Endodermal cell (in vitro differentiated cells): ENCODE data around the gene NFATC2. TPM values are rescaled to one million over a fixed set of nuclear protein-coding genes. Genes with fewer than 3 reads are reported as not detected.

ENCODE experiments used
- DNase-seq: peaks from one replicate; pipeline ENCODE4 v3.0.0-alpha.2; 2017
- H3K27ac ChIP-seq: 2 replicates; pipeline ENCODE4 v1.5.1; 2013; ENCODE audit warnings: mild to moderate bottlenecking, low read depth, low read length, moderate library complexity
- H3K27me3 ChIP-seq: 2 replicates; pipeline ENCODE4 v1.6.1; 2013; ENCODE audit warnings: mild to moderate bottlenecking, low read length, moderate library complexity; ENCODE audit not compliant: insufficient read depth, control insufficient read depth, poor library complexity, severe bottlenecking
- H3K36me3 ChIP-seq: 2 replicates; pipeline ENCODE4 v1.7.0; 2013; ENCODE audit warnings: mild to moderate bottlenecking, low read length, moderate library complexity; ENCODE audit not compliant: control insufficient read depth, insufficient read depth
- H3K4me1 ChIP-seq: one replicate; pipeline ENCODE4 v1.7.0; 2013; ENCODE audit warnings: low read length; ENCODE audit not compliant: control insufficient read depth, insufficient read depth
- H3K4me3 ChIP-seq: 2 replicates; pipeline ENCODE4 v1.5.1; 2013; ENCODE audit warnings: mild to moderate bottlenecking, low read length, moderate library complexity
- H3K9ac ChIP-seq: 2 replicates; pipeline ENCODE4 v1.6.1; 2013; ENCODE audit warnings: mild to moderate bottlenecking, low read length, moderate library complexity; ENCODE audit not compliant: poor library complexity, severe bottlenecking; ENCODE audit errors: extremely low read depth
- H3K9me3 ChIP-seq: 2 replicates; pipeline ENCODE4 v1.6.1; 2013; ENCODE audit warnings: mild to moderate bottlenecking, low read length, moderate library complexity; ENCODE audit not compliant: control insufficient read depth
- H3K27ac Mint-ChIP-seq: 2 replicates; pipeline ENCODE4 v1.8.0; 2020; ENCODE audit warnings: mixed read lengths
- H3K27me3 Mint-ChIP-seq: 2 replicates; pipeline ENCODE4 v1.8.0; 2021; ENCODE audit warnings: mild to moderate bottlenecking, mixed read lengths; ENCODE audit not compliant: insufficient read depth
- H3K36me3 Mint-ChIP-seq: 2 replicates; pipeline ENCODE4 v1.8.0; 2020; ENCODE audit warnings: low read depth, mixed read lengths
- H3K4me1 Mint-ChIP-seq: 2 replicates; pipeline ENCODE4 v1.8.0; 2020; ENCODE audit warnings: mixed read lengths
- H3K4me3 Mint-ChIP-seq: 2 replicates; pipeline ENCODE4 v1.8.0; 2020; ENCODE audit warnings: mild to moderate bottlenecking, moderate library complexity, mixed read lengths
- H3K9me3 Mint-ChIP-seq: 2 replicates; pipeline ENCODE4 v1.8.0; 2020; ENCODE audit warnings: mild to moderate bottlenecking, mixed read lengths
- CTCF ChIP-seq: fragments of 200-600 bp; sonication (generic); conservative IDR thresholded peaks from 2 replicates; pipeline ENCODE4 v1.5.0; 2021; ENCODE audit warnings: antibody characterized with exemption, mild to moderate bottlenecking
- WGBS, 2 experiments: methylation state at CpG; one replicate each; pipeline versions ENCODE4 v1.1.5 to v1.1.7; 2013; ENCODE audit warnings: missing lambda C conversion rate in 2 of 2, mixed read lengths in 1 of 2; ENCODE audit not compliant: insufficient coverage in 1 of 2, insufficient read length in 1 of 2; 5-methylcytosine and 5-hydroxymethylcytosine counted together
- total RNA-seq, 2 donors: library from RNA; stranded (reverse); fragmentation: NEBNext Ultra II Directional in 1 of 2; extraction: Animal tissue kit (Norgen Biotek cat#: 25700) in 1 of 2; gene quantifications; 2 replicates in 1 of 2; 3 replicates in 1 of 2; pipeline ENCODE4 v1.2.1, GENCODE V29; 2021

Gene NFATC2
- total RNA-seq, 2 donors from 2014 or later, result 1.5 to 2.1 TPM

- Mint-ChIP-seq H3K9me3 (no peaks in the 10 kb centered on the region), H3K36me3 (no peaks in the 10 kb centered on the region), H3K27me3 (no peaks in the 10 kb centered on the region), H3K4me1 (peaks cover 31% of the 10 kb centered on the region), H3K27ac (peak overlapping the region; percentile 71), H3K4me3 (no peak overlapping the region)
- no peak for TF ChIP-seq CTCF
- WGBS, 2 experiments, result 86 to 88% methylated on average over 29 to 47 of the region's 47 CpGs
- no peak for DNase-seq
- peak overlapping the region; percentile 77 for H3K27ac ChIP-seq
- no peaks in the 10 kb centered on the region for H3K27me3 ChIP-seq
- no peaks in the 10 kb centered on the region for H3K36me3 ChIP-seq
- no peak overlapping the region for H3K4me3 ChIP-seq
- H3K9me3 ChIP-seq, result no peaks in the 10 kb centered on the region
- H3K9ac ChIP-seq, result no peak overlapping the region
- H3K4me1 ChIP-seq, result no peaks in the 10 kb centered on the region
Measured at GRCh38 chr20:51492167-51493092, 50.1 kb downstream of the NFATC2 start.

- Histone ChIP-seq H3K27me3 (no peaks in the 10 kb centered on the region), H3K4me3 (no peak overlapping the region), H3K36me3 (no peaks in the 10 kb centered on the region), H3K27ac (no peak overlapping the region), H3K9ac (no peak overlapping the region), H3K4me1 (no peaks in the 10 kb centered on the region), H3K9me3 (no peaks in the 10 kb centered on the region)
- no peak overlapping the region for H3K27ac Mint-ChIP-seq
- no peak for TF ChIP-seq CTCF
- H3K4me1 Mint-ChIP-seq, result peaks cover 30% of the 10 kb centered on the region
- H3K27me3 Mint-ChIP-seq, result no peaks in the 10 kb centered on the region
- H3K36me3 Mint-ChIP-seq, result no peaks in the 10 kb centered on the region
- 93 to 95% methylated on average over 11 of the region's 11 CpGs for WGBS, 2 experiments
- H3K9me3 Mint-ChIP-seq, result no peaks in the 10 kb centered on the region
- no peak for DNase-seq
- H3K4me3 Mint-ChIP-seq, result no peak overlapping the region
Measured at GRCh38 chr20:51491393-51491792, 51.1 kb downstream of the NFATC2 start.

GRCh38 chr20:51490635-51491034 is 51.9 kb downstream of the NFATC2 start:
- Mint-ChIP-seq H3K27me3 (no peaks in the 10 kb centered on the region), H3K4me1 (peaks cover 27% of the 10 kb centered on the region), H3K27ac (no peak overlapping the region), H3K4me3 (no peak overlapping the region), H3K9me3 (no peaks in the 10 kb centered on the region), H3K36me3 (no peaks in the 10 kb centered on the region)
- Histone ChIP-seq H3K9me3 (no peaks in the 10 kb centered on the region), H3K27me3 (no peaks in the 10 kb centered on the region), H3K4me3 (no peak overlapping the region), H3K4me1 (no peaks in the 10 kb centered on the region), H3K9ac (no peak overlapping the region), H3K36me3 (no peaks in the 10 kb centered on the region), H3K27ac (no peak overlapping the region)
- WGBS, 2 experiments, result 100% methylated on average over 1 of the region's 2 CpGs
- TF ChIP-seq CTCF, result no peak
- DNase-seq, result no peak
